Activated T-helper 17 cell treated with anti-CD3 and anti-CD28 coated beads, Interleukin-2, amount 50 U/mL, for 72 hours (primary cell): Measurements from ENCODE around the gene ERAP2. TPM values are rescaled to one million over a fixed set of nuclear protein-coding genes. Genes with fewer than 3 reads are reported as not detected.

Source experiments
- ATAC-seq: fragments of 150-1000 bp; cut with Tn5 transposase; replicated peaks from 2 replicates; pipeline ENCODE4 v1.10.0; 2021; ENCODE audit warnings: mild to moderate bottlenecking, moderate library complexity
- H3K27ac Mint-ChIP-seq: one replicate; pipeline ENCODE4 v1.8.0; 2022; ENCODE audit warnings: mixed read lengths
- H3K27me3 Mint-ChIP-seq: one replicate; pipeline ENCODE4 v1.8.0; 2022; ENCODE audit warnings: mixed read lengths
- H3K36me3 Mint-ChIP-seq: one replicate; pipeline ENCODE4 v1.8.0; 2022; ENCODE audit warnings: low read depth, mild to moderate bottlenecking, mixed read lengths
- H3K4me1 Mint-ChIP-seq: one replicate; pipeline ENCODE4 v1.8.0; 2022; ENCODE audit warnings: mixed read lengths
- H3K4me3 Mint-ChIP-seq: one replicate; pipeline ENCODE4 v1.8.0; 2022; ENCODE audit warnings: mild to moderate bottlenecking, mixed read lengths
- H3K9me3 Mint-ChIP-seq: one replicate; pipeline ENCODE4 v1.8.0; 2022; ENCODE audit warnings: mixed read lengths
- total RNA-seq, 2 donors: library from RNA; stranded (reverse); gene quantifications; one replicate each; pipeline ENCODE4 v1.2.3, GENCODE V29; 2022

Gene ERAP2
- total RNA-seq, 2 donors from 2014 or later: 37.2 to 74.0 TPM

DNA sequence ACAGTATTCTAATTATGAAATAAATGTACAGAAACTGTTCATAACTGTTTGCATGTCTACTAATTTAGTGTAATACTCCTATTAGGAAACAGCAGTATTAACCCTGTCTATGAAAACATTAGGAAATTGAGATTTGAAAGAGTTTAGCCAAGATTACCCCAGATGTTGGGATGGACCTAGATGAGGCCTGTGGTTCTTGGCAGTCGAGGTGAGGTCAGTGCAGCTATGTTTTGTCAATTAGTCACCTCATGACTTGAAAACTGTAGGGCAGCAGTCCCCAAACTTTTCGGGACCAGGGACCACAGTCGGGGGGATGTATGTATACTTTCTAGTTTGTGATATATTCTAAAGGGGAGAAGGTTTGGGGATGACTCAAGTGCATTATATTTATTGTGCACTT, 64.3 kb downstream of the ERAP2 start:
- no peak for ATAC-seq
- no peaks in the 10 kb centered on the region for H3K9me3 Mint-ChIP-seq
- peaks cover 54% of the 10 kb centered on the region for H3K4me1 Mint-ChIP-seq
- peak overlapping the region; percentile 80 for H3K27ac Mint-ChIP-seq
- peaks cover 47% of the 10 kb centered on the region for H3K36me3 Mint-ChIP-seq
- no peaks in the 10 kb centered on the region for H3K27me3 Mint-ChIP-seq
- H3K4me3 Mint-ChIP-seq: peak overlapping the region; percentile 59

DNA sequence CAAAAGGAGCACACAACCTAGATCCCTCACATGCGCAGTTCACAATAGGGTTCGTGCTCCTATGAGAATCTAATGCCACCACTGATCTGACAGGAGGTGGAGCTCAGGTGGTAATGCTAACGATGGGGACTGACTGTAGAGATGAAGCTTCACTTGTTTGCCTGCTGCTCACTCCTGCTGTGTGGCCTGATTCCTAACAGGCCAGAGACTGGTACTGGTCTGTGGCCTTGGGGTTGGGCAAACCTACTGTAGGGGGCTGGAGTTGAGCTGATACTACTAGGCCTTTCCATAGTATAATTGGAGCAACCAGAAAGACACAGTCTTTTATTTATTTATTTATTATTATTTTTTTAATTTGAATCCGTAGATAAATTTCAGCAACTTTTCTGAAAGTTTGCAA, 64.8 kb downstream of the ERAP2 start:
- ATAC-seq: no peak
- Mint-ChIP-seq H3K4me3 (peak overlapping the region; percentile 59), H3K9me3 (no peaks in the 10 kb centered on the region), H3K36me3 (peaks cover 42% of the 10 kb centered on the region), H3K27ac (peak overlapping the region; percentile 80), H3K27me3 (no peaks in the 10 kb centered on the region), H3K4me1 (peaks cover 59% of the 10 kb centered on the region)

DNA sequence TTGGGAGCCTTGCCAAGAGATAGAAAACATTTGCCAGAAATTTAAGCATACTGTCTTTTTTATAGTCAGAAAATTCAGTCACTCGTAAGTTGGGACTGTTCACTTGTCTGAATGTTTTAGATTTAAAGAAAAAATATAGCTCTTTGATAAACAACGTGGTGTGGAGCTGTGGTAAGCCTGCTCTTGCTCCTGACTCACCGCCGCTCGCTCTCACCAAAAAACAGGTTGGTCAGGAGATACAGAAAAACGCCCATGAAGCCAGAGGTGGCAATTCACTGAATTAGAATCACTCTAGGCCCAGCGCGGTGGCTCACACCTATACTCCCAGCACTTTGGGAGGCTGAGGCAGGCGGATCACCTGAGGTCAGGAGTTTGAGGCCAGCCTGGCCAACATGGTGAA, 65.8 kb downstream of the ERAP2 start:
- peak overlapping the region; percentile 3 for H3K4me3 Mint-ChIP-seq
- H3K9me3 Mint-ChIP-seq: no peaks in the 10 kb centered on the region

DNA sequence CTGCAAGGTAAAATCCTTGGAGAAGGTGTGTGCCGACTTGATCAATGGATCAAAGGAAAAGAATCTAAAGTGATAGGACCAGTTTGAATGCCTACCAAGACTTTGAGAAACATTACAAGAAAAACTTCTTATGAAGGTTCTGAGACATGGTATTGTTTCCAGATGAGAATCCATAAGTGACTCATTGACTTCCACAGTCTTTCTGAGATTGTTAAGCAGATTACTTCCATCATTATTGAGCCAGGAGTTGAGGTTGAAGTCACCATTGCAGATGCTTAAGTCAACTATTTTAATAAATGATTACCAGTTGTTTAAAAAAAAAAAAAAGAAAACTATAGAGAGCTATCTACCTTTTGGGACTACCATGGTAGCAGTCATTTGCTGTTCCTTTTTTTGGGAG, 66.6 kb downstream of the ERAP2 start:
- Mint-ChIP-seq H3K4me3 (no peak overlapping the region), H3K27me3 (no peaks in the 10 kb centered on the region), H3K27ac (no peak overlapping the region), H3K4me1 (peaks cover 57% of the 10 kb centered on the region), H3K9me3 (no peaks in the 10 kb centered on the region), H3K36me3 (peaks cover 28% of the 10 kb centered on the region)
- ATAC-seq: no peak

More for the DNA sequence above, 65.8 kb downstream of the ERAP2 start:
- Mint-ChIP-seq H3K4me1 (peaks cover 61% of the 10 kb centered on the region), H3K36me3 (peaks cover 36% of the 10 kb centered on the region), H3K27ac (peak overlapping the region; percentile 14), H3K27me3 (no peaks in the 10 kb centered on the region)
- peak; percentile 50 for ATAC-seq

DNA sequence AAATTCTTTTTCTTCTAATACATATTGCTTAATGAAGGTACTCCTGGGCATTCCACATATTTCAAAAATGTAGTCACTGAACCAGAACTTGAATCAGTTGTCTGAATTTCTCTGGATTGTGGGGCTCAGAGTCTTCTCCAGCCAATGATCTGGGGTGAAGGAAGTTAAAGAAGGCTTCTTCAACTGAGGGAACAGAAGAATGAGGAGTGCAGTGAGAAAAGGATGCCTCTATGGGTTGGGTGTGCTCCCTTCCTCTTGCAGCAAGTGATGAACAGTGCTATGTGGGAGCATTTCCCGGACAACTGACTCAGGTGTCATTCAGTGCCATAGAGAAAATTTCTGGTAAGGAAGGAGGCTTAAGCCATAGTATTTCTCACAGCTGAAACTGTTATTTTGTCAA, 67.5 kb downstream of the ERAP2 start:
- Mint-ChIP-seq H3K27ac (peak overlapping the region; percentile 62), H3K9me3 (no peaks in the 10 kb centered on the region), H3K27me3 (no peaks in the 10 kb centered on the region), H3K4me1 (peaks cover 48% of the 10 kb centered on the region), H3K4me3 (peak overlapping the region; percentile 21), H3K36me3 (peaks cover 19% of the 10 kb centered on the region)
- ATAC-seq: no peak

DNA sequence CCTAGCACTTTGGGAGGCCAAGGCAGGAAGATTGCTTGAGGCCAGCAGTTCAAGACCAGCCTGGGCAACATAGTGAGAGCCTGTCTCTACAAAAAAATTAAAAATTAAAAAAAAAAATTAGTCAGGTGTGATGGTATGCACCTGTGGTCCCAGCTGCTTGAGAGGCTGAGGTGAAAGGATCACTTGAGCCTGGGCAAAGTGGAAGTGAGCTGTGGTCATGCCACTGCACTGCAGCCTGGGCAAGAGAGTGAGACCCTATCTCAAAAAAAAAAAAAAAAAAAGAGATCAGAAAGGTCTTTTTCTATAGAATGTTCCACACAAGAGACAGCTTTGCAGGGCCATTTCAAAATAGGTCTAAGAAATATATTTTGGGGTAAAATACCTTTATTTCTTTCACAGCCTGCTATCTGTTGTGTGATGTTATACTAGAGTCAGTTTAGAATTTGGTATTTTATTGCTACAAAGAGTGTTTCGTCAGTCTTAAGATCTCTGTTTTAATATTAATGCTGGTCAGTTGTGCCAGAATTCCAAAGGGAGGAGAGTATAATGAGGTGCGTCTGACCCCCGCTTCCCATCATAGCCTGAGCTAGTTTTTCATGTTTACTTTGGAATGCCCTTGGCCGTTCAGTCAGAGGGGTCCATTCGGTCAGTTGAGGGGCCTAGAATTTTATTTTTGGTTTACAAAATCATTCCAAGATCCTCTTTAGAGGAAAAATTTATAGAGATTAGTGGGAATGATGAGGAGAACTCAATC, 69.0 kb downstream of the ERAP2 start:
- Mint-ChIP-seq H3K9me3 (no peaks in the 10 kb centered on the region), H3K4me3 (no peak overlapping the region), H3K36me3 (peaks cover 23% of the 10 kb centered on the region), H3K4me1 (peaks cover 60% of the 10 kb centered on the region), H3K27me3 (no peaks in the 10 kb centered on the region), H3K27ac (peak overlapping the region; percentile 4)
- no peak for ATAC-seq

DNA sequence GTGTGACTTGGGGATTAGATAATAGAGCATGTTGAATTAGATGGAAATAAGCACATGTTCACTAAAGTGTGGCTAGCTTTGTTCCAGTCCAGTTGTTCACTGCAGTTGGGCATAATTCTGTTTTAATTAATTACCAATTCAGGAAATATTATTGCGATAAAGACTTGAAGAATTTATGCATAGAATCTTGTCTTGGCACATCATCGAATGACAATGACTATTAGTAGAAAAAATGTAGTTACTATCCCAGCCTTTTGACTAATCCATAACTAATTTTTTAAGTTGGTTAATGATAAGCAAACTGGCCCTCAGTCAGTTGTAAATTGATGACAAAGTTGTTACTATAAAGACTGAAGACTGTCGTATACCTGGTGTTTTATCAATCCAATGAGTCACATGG, 70.1 kb downstream of the ERAP2 start:
- H3K9me3 Mint-ChIP-seq: no peaks in the 10 kb centered on the region
- ATAC-seq: no peak
- H3K4me3 Mint-ChIP-seq: peak overlapping the region; percentile 2
- H3K4me1 Mint-ChIP-seq: peaks cover 51% of the 10 kb centered on the region
- no peaks in the 10 kb centered on the region for H3K27me3 Mint-ChIP-seq
- peak overlapping the region; percentile 4 for H3K27ac Mint-ChIP-seq
- peaks cover 22% of the 10 kb centered on the region for H3K36me3 Mint-ChIP-seq

DNA sequence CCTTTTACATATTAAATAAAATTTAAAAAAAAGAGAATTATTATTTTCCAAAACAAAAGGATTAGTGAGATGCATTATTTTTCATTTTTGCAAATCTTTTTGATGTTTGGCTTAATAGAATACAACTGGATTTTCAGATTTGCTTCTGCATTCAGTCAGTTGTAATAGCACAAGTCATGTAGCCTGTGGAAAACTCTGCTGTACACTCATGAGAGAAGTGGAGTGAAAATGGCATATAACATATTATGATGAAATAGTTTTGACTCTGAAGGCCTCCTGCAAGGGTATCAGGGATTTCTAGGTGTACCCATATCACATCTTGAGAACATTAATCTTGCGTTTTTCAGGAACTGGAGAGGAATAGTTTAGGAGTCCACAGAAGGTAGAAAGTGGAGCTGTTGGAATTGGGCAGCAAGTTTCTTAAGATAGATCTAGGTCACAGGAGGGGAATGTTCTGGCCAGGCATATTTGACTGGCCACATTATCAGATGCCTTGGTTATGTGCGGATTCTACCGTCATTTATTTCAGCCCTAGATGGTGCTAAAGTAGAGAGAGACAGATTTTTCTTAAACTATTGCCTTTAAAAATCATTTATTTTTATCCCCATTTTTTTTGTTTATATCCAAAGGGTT, 75.9 kb downstream of the ERAP2 start:
- peak overlapping the region; percentile 34 for H3K4me3 Mint-ChIP-seq
- no peaks in the 10 kb centered on the region for H3K9me3 Mint-ChIP-seq
- peaks cover 5% of the 10 kb centered on the region for H3K36me3 Mint-ChIP-seq
- peaks cover 55% of the 10 kb centered on the region for H3K4me1 Mint-ChIP-seq
- no peaks in the 10 kb centered on the region for H3K27me3 Mint-ChIP-seq
- H3K27ac Mint-ChIP-seq: peak overlapping the region; percentile 72
- ATAC-seq: no peak

DNA sequence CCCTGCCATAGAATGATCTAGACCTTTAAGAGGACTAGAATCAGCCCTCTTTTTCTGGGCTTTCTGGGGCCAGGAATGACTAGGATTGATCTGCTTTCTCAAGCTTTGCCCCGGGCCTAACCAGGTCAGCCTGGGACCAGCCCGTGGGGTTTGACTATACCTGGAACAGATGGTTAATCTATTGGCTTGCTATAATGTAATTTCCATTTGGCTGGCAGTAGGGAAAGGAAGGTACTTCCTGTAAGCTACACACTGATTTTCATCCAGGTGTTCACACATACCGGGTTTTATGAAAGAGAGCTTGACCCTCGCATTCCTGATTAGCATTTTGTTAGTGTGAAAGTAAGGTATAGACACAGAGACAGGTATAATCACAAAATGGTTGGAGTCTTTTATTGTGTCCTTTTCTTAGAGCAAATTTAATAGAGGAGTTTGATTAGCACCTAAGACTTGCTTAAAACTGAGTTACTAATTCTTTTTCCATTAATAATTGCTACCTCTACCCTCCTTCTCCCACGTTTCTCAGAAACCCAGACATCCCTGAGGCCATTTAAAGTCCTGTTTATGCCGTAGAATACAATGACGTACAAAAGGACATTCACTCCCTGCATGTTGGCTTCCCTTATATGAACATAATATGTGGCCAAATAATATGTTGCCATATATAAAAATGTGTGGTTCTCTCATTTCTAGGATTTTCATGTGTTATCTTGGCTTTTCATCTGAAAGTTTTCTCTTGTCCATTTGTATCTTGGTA, 76.9 kb downstream of the ERAP2 start:
- no peaks in the 10 kb centered on the region for H3K9me3 Mint-ChIP-seq
- no peak for ATAC-seq
- peaks cover 5% of the 10 kb centered on the region for H3K36me3 Mint-ChIP-seq
- peaks cover 60% of the 10 kb centered on the region for H3K4me1 Mint-ChIP-seq
- peak overlapping the region; percentile 34 for H3K4me3 Mint-ChIP-seq
- H3K27ac Mint-ChIP-seq: peak overlapping the region; percentile 72
- H3K27me3 Mint-ChIP-seq: no peaks in the 10 kb centered on the region

DNA sequence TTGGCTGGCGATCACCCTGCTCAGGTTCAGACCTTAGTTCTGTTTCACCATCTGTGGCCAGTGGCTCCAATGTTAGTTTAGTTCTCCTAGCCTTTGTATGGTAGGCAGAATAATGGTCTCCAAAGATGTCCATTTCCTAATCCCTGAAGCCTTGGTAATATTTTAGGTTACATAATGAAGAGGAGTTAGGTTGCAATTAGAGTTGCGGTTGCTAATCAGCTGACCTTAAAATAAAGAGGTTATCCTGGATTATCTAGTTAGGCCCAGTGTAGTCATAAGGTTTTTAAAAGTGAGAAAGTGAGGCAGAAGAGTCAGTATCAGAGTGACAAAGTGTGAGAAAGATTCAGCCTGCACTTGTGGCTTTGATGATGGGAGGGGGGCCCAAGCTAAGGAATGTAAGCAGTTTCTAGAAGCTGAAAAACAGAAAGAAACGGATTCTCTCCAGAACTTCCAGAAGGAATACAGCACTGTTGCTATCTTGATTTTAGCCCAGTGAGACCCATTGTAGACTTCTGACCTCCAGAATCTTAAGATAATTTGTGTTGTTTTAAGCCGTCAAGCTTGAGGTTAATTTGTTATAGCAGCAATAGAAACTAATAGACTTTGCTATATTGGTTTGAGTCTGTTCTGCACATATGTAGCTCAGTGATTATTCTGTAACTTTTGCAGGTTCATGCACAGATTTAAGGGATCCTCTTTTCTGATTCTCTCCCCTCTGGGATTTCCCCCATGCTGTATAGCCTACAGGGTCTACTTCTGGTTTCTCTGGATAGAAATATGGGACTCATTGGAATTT, 81.2 kb downstream of the ERAP2 start:
- Mint-ChIP-seq H3K27me3 (no peaks in the 10 kb centered on the region), H3K27ac (peak overlapping the region; percentile 55), H3K4me3 (peak overlapping the region; percentile 76), H3K4me1 (peaks cover 60% of the 10 kb centered on the region), H3K36me3 (no peaks in the 10 kb centered on the region), H3K9me3 (no peaks in the 10 kb centered on the region)
- ATAC-seq: peak; percentile 94

DNA sequence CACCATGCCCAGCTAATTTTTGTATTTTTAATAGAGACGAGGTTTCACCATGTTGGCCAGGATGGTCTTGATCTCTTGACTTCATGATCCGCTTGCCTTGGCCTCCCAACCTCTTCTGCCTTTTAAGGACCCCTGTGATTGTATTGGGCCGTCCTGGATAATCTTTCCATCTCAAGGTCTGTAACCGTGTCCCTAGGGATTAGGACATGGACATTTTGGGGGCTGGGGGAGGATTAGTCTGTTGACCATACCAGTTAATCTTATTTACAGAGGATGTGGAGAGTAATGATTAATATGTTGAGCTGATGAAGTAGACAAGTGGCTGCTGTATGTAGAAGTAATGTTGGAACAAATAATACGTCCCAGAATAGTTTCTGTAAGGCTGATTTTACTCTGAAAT, 82.7 kb downstream of the ERAP2 start:
- peak overlapping the region; percentile 76 for H3K4me3 Mint-ChIP-seq

DNA sequence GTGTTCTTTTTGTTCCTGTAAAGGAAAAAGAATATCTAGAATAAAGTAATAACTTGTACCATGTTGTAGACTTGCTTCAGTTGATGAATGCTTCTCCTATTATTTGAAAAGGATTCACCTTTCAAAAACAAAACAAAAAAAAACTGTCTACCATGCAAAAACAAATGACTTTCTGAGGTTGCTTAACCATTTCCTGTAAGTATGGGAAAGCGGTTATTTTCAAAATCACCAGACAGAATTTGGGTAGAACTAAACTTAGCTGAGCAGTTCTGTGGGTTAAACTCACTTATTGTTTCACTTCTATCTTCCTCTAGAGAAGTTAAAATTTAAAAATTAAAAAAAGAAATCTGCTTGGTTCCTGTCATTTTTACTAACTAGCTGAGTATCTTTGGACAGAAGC, 84.8 kb downstream of the ERAP2 start:
- Mint-ChIP-seq H3K27ac (peak overlapping the region; percentile 12), H3K27me3 (no peaks in the 10 kb centered on the region), H3K4me1 (peaks cover 61% of the 10 kb centered on the region), H3K36me3 (no peaks in the 10 kb centered on the region), H3K4me3 (peak overlapping the region; percentile 78), H3K9me3 (no peaks in the 10 kb centered on the region)
- ATAC-seq: peak; percentile 54

More for the DNA sequence above, 82.7 kb downstream of the ERAP2 start:
- Mint-ChIP-seq H3K9me3 (no peaks in the 10 kb centered on the region), H3K36me3 (no peaks in the 10 kb centered on the region), H3K27me3 (no peaks in the 10 kb centered on the region), H3K27ac (peak overlapping the region; percentile 55), H3K4me1 (peaks cover 59% of the 10 kb centered on the region)
- ATAC-seq: no peak

DNA sequence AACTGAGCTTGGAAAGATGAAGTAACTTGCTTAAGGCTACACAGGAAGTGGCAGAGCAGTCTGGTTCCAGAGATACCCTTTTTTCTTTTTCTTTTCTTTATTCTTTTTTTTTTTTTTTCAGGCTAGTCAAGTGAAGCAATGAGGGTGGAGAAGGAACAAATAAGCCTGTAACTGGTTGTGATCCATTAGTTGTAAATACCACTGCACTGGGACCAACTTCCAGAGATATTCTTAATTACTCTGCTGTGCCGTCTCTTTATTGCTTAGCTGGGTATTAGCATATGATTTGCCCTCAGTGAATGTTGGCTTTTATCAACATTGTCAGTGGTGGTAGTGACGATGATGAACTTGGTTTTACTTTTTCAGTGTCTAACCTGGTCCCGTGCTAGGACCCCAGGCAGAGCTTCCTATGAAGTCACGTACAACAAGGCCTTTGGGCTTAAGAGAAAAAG, 86.3 kb downstream of the ERAP2 start:
- Mint-ChIP-seq H3K4me1 (peaks cover 54% of the 10 kb centered on the region), H3K4me3 (peak overlapping the region; percentile 78), H3K27ac (peak overlapping the region; percentile 81), H3K36me3 (peaks cover 8% of the 10 kb centered on the region), H3K27me3 (no peaks in the 10 kb centered on the region), H3K9me3 (no peaks in the 10 kb centered on the region)
- ATAC-seq: no peak

DNA sequence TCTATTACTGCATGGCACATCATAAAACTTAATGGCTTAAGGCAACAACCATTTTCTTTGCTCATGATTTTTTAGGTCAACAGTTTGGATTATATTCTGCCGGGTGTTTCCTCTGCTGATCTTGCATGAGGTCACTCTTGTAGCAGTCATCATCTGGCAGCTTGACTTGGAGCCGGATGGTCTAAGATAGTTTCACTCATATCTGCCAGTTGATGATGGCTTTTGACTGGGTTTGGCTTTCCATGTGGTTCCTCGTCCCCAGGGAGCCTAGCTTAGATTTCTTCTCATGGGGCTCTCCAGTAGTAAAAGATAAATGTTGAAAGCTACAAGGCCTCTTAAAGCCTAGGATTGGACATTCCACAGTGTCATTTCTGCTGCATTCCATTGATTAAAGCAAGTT, 87.0 kb downstream of the ERAP2 start:
- ATAC-seq: peak; percentile 81
- Mint-ChIP-seq H3K4me1 (peaks cover 54% of the 10 kb centered on the region), H3K4me3 (peak overlapping the region; percentile 78), H3K27me3 (no peaks in the 10 kb centered on the region), H3K9me3 (no peaks in the 10 kb centered on the region), H3K27ac (peak overlapping the region; percentile 81), H3K36me3 (peaks cover 8% of the 10 kb centered on the region)
